K562 (cell line): Measurements from ENCODE around the gene PRKCB. TPM values are rescaled to one million over a fixed set of nuclear protein-coding genes. Genes with fewer than 3 reads are reported as not detected.

Source experiments
- ATAC-seq: fragments of 200-7000 bp; cut with Tn5 transposase; 3 replicates; pipeline ENCODE4 v1.9.1; 2020; ENCODE audit warnings: moderate library complexity
- BruUV-seq: library from RNA; stranded (reverse); fragments of 400-500 nt; replicated peaks from 2 replicates; lab custom pipeline; 2021; lab: Mats Ljungman, UMichigan
- CTCF ChIA-PET: fragments of 300-600 bp; formaldehyde crosslinking; extraction: SDS; loops from one replicate; lab custom pipeline; 2021; ENCODE audit warnings: low intra/inter-chr PET ratio; lab: Yijun Ruan, JAX
- POLR2A ChIA-PET: fragments of 300-600, 350-650 bp; sonication (Branson Sonifier 250); formaldehyde crosslinking; extraction: SDS; loops from one replicate; lab custom pipeline; 2021; ENCODE audit warnings: antibody characterized with exemption, inconsistent platforms; lab: Yijun Ruan, JAX
- DNase-seq, 4 experiments: peaks; one replicate each; pipeline versions ENCODE4 v3.0.0 to v3.0.0-alpha.2; 2011 to 2018; ENCODE audit warnings: low spot score in 3 of 4, mixed read lengths in 3 of 4; ENCODE audit errors: extremely low read depth in 1 of 4
- FAIRE-seq: peaks from 2 replicates; lab custom pipeline; 2011; peaks lifted over from hg19 to GRCh38; lab: Jason Lieb, UNC
- H2AFZ ChIP-seq: 2 replicates; pipeline ENCODE4 v1.6.0; 2011; ENCODE audit warnings: low read depth, low read length, control low read depth, inconsistent platforms
- H3K27ac ChIP-seq: fragments of 200-600 bp; 3 replicates; pipeline ENCODE4 v1.8.0; 2011; ENCODE audit warnings: low read depth, mild to moderate bottlenecking, control low read depth, inconsistent platforms, low read length, moderate library complexity, mixed read lengths; ENCODE audit errors: extremely low read depth
- H3K27me3 ChIP-seq, 2 experiments: fragments of 300-600 bp in 1 of 2; 2 replicates in 1 of 2; 3 replicates in 1 of 2; pipeline versions ENCODE4 v1.6.0 to v1.8.0; 2011; ENCODE audit warnings: inconsistent platforms in 2 of 2, low read length in 2 of 2, mild to moderate bottlenecking in 1 of 2, mixed read lengths in 1 of 2, moderate library complexity in 1 of 2; ENCODE audit not compliant: control insufficient read depth in 2 of 2, insufficient read depth in 2 of 2
- H3K36me3 ChIP-seq: fragments of 300-600 bp; 3 replicates; pipeline ENCODE4 v1.8.0; 2011; ENCODE audit warnings: mild to moderate bottlenecking, low read length, inconsistent platforms; ENCODE audit not compliant: control insufficient read depth, insufficient read depth
- H3K4me1 ChIP-seq, 2 experiments: fragments of 200-600 bp in 1 of 2; replicated peaks in 1 of 2; 2 replicates in 1 of 2; 3 replicates in 1 of 2; pipeline versions ENCODE4 v1.5.1 to v1.8.0; 2011; ENCODE audit warnings: inconsistent platforms in 2 of 2, low read length in 2 of 2, mild to moderate bottlenecking in 1 of 2, mixed read lengths in 1 of 2, moderate library complexity in 1 of 2; ENCODE audit not compliant: control insufficient read depth in 2 of 2, insufficient read depth in 2 of 2
- H3K4me2 ChIP-seq: 2 replicates; pipeline ENCODE4 v1.6.1; 2011; ENCODE audit warnings: low read length, control low read depth, inconsistent platforms, mixed read lengths; ENCODE audit not compliant: insufficient read depth
- H3K4me3 ChIP-seq: fragments of 200-600 bp; sonication (generic), shearing (Covaris generic); 2 replicates; pipeline ENCODE4 v1.5.1; 2016; ENCODE audit warnings: control low read depth, inconsistent platforms
- H3K79me2 ChIP-seq: fragments of 200-600 bp; 3 replicates; pipeline ENCODE4 v1.8.0; 2011; ENCODE audit warnings: low read length, inconsistent platforms; ENCODE audit not compliant: control insufficient read depth, insufficient read depth
- H3K9ac ChIP-seq, 2 experiments: 2 replicates each; pipeline versions ENCODE4 v1.6.0 to v1.6.1; 2011; ENCODE audit warnings: low read depth in 2 of 2, low read length in 2 of 2, control low read depth in 1 of 2, inconsistent platforms in 1 of 2, mild to moderate bottlenecking in 1 of 2, mixed read lengths in 1 of 2; ENCODE audit not compliant: insufficient read depth in 1 of 2
- H3K9me1 ChIP-seq: one replicate; pipeline ENCODE4 v1.6.0; 2011; ENCODE audit warnings: inconsistent platforms, mild to moderate bottlenecking, low read length, moderate library complexity; ENCODE audit not compliant: control insufficient read depth, insufficient read depth
- H3K9me3 ChIP-seq: replicated peaks from 2 replicates; pipeline ENCODE4 v1.5.1; 2011; ENCODE audit warnings: low read depth, low read length, inconsistent platforms; ENCODE audit not compliant: control insufficient read depth, insufficient read depth
- H4K20me1 ChIP-seq: replicated peaks from 2 replicates; pipeline ENCODE4 v1.6.1; 2011; ENCODE audit warnings: low read length, inconsistent platforms, mixed read lengths; ENCODE audit not compliant: control insufficient read depth, insufficient read depth
- BRF2 ChIP-seq: IDR thresholded peaks from 3 replicates; pipeline ENCODE4 v1.6.1; 2011; ENCODE audit warnings: borderline replicate concordance, mild to moderate bottlenecking; ENCODE audit not compliant: insufficient read length, insufficient read depth
- CHD4 ChIP-seq: fragments of 200-600 bp; sonication (generic); IDR thresholded peaks from 3 replicates; pipeline ENCODE4 v1.6.1; 2012; ENCODE audit warnings: low read depth, mild to moderate bottlenecking, mixed read lengths, low read length, inconsistent platforms; ENCODE audit not compliant: insufficient read depth, insufficient replicate concordance, poor library complexity, severe bottlenecking
- ESRRB ChIP-seq: fragments of 250-450 bp; sonication (Bioruptor Pico); IDR thresholded peaks from 2 replicates; pipeline ENCODE4 v1.5.0; 2020; ENCODE audit warnings: mild to moderate bottlenecking, moderate library complexity, borderline replicate concordance
- EWSR1 ChIP-seq: fragments of 450-650 bp; IDR thresholded peaks from 2 replicates; pipeline ENCODE4 v1.6.1; 2018; ENCODE audit warnings: borderline replicate concordance, mild to moderate bottlenecking, low read depth, moderate library complexity; ENCODE audit not compliant: partially characterized antibody
- FOXP4 ChIP-seq: sonication (generic); formaldehyde crosslinking; IDR thresholded peaks from 2 replicates; pipeline ENCODE4 v1.8.0; 2022; ENCODE audit warnings: mild to moderate bottlenecking, missing genetic modification reagents, borderline replicate concordance
- HDAC1 ChIP-seq, 2 experiments: fragments of 450-650 bp; IDR thresholded peaks; 2 replicates each; pipeline ENCODE4 v1.6.1; 2016 to 2017; ENCODE audit warnings: inconsistent platforms in 1 of 2, mild to moderate bottlenecking in 1 of 2, moderate library complexity in 1 of 2
- HNRNPK ChIP-seq: fragments of 200-400 bp; formaldehyde crosslinking; IDR thresholded peaks from one replicate; pipeline ENCODE4 v1.6.1; 2018; ENCODE audit warnings: mild to moderate bottlenecking, low read depth, low read length; ENCODE audit not compliant: poor library complexity, severe bottlenecking
- KAT7 ChIP-seq: sonication (generic); formaldehyde crosslinking; IDR thresholded peaks from 2 replicates; pipeline ENCODE4 v1.8.0; 2022; ENCODE audit warnings: missing genetic modification reagents, mild to moderate bottlenecking, borderline replicate concordance
- MEIS2 ChIP-seq: fragments of 450-650 bp; IDR thresholded peaks from 2 replicates; pipeline ENCODE4 v1.6.1; 2014; ENCODE audit warnings: mild to moderate bottlenecking; ENCODE audit not compliant: partially characterized antibody
- PHF8 ChIP-seq: fragments of 200-600 bp; sonication (generic); IDR thresholded peaks from 2 replicates; pipeline ENCODE4 v1.6.1; 2012; ENCODE audit warnings: mixed run types, mild to moderate bottlenecking, inconsistent platforms, low read length, moderate library complexity, borderline replicate concordance
- RBM25 ChIP-seq: fragments of 200-400 bp; formaldehyde crosslinking; IDR thresholded peaks from 2 replicates; pipeline ENCODE4 v1.6.1; 2018; ENCODE audit warnings: low read length, low read depth, moderate library complexity; ENCODE audit not compliant: severe bottlenecking
- TAF7 ChIP-seq: fragments of 450-650 bp; IDR thresholded peaks from 2 replicates; pipeline ENCODE4 v1.6.1; 2016; ENCODE audit warnings: missing genetic modification characterization, missing compliant biosample characterization
- ZEB2 ChIP-seq: fragments of 450-650 bp; IDR thresholded peaks from 2 replicates; pipeline ENCODE4 v1.6.1; 2016
- ZFP36 ChIP-seq: fragments of 150-350 bp; IDR thresholded peaks from 2 replicates; pipeline ENCODE4 v1.6.1; 2018; ENCODE audit warnings: low read length, low read depth; ENCODE audit not compliant: partially characterized antibody
- ZNF282 ChIP-seq: sonication (generic); formaldehyde crosslinking; IDR thresholded peaks from 2 replicates; pipeline ENCODE4 v1.8.1; 2023; ENCODE audit warnings: missing genetic modification reagents
- ZNF696 ChIP-seq: fragments of 250-450 bp; sonication (Bioruptor Pico); conservative IDR thresholded peaks from 2 replicates; pipeline ENCODE4 v1.4.0; 2020; ENCODE audit warnings: mild to moderate bottlenecking, moderate library complexity
- WGBS: fragments of 100-300 bp; shearing (Covaris generic); methylation state at CpG from one replicate; pipeline ENCODE4 v1.1.6; 2016; ENCODE audit warnings: low coverage, mixed read lengths; ENCODE audit not compliant: insufficient coverage; ENCODE audit errors: missing lambda C conversion rate; 5-methylcytosine and 5-hydroxymethylcytosine counted together
- in situ Hi-C: fragments of 300-500 bp; cut with MboI; formaldehyde crosslinking; loops from 4 replicates; pipeline ENCODE4 v1.15.0; 2018; ENCODE audit warnings: inconsistent platforms, mixed read lengths
- intact Hi-C: fragments of 100-400 bp; cut with micrococcal nuclease; formaldehyde crosslinking; loops from 2 replicates; pipeline ENCODE4 v1.14.2; 2022
- polyA plus RNA-seq, 8 experiments: library from polyadenylated mRNA; depleted of rRNA in 4 of 8; stranded (reverse) in 5 of 8; unstranded in 3 of 8; fragments of >200 nt; fragmentation: Nextera tagmentation in 2 of 8; fragmentation: Illumina TruSeq in 1 of 8; extraction: Ambion mirVana in 2 of 8; extraction: Trizol in 1 of 8; gene quantifications; 2 replicates each; pipeline versions ENCODE4 v1.2.1 to v1.2.3, GENCODE V29; 2011 to 2014; ENCODE audit warnings: inconsistent platforms in 1 of 8, missing spikeins in 1 of 8
- total RNA-seq, 7 experiments: library from RNA; depleted of rRNA in 6 of 7; stranded (reverse); fragments of >200 nt in 6 of 7; fragmentation: Illumina TruSeq in 2 of 7; extraction: Trizol in 2 of 7; gene quantifications; 2 replicates each; pipeline versions ENCODE4 v1.2.1 to v1.2.3, GENCODE V29; 2011 to 2021; ENCODE audit warnings: low replicate concordance in 1 of 7

Gene PRKCB
- total and polyA plus RNA-seq, 9 of the 15 experiments (the other 6 are each of a cell fraction or from before 2014, with no cell fraction given) = 49.9 to 276 (median 148) TPM

- peak; percentile 66 for TF ChIP-seq ZFP36
- peak; percentile 90 for TF ChIP-seq RBM25
- no peak for TF ChIP-seq HDAC1 (IDR thresholded peaks at IDR 0.05)
Measured at GRCh38 chr16:24013054-24013636, 177.4 kb downstream of the PRKCB start (continued).

- H3K4me3 ChIP-seq = no peak overlapping the region
- H2AFZ ChIP-seq = no peak overlapping the region
- TF ChIP-seq FOXP4 (CRISPR knock-in tag) (no peak), TAF7 (tag) (no peak), MEIS2 (no peak), ZEB2 (no peak), KAT7 (CRISPR knock-in tag) (no peak), EWSR1 (no peak), PHF8 (no peak), ESRRB (CRISPR knock-in tag) (no peak), CHD4 (no peak), ZNF282 (CRISPR knock-in tag) (no peak), BRF2 (no peak), HNRNPK (no peak), ZNF696 (CRISPR knock-in tag) (no peak)
- TF ChIP-seq, all 486 proteins: peak for 0
- WGBS = 65% methylated on average over 9 of the region's 9 CpGs
- DNase-seq (no peak), FAIRE-seq (no peak), ATAC-seq (no peak)
- Histone ChIP-seq H3K9me1 (no peaks in the 10 kb centered on the region), H4K20me1 (no peaks in the 10 kb centered on the region), H3K9me3 (no peaks in the 10 kb centered on the region), H3K4me2 (no peak overlapping the region), H3K36me3 (peaks cover 69% of the 10 kb centered on the region; the same call in 2 of the 3 replicates), H3K4me1 (peaks cover 4% of the 10 kb centered on the region in 2 experiments; a peak in 3 of 5 replicates), H3K79me2 (peaks cover 39% of the 10 kb centered on the region), H3K27ac (no peak overlapping the region), H3K9ac (no peak overlapping the region), H3K27me3 (no peaks in the 10 kb centered on the region)
- BruUV-seq = no TSS peak
- in situ Hi-C loops (loop anchor here (5.0 kb wide), 1 partner anchor 212 kb away; no protein-coding TSS in a partner anchor), intact Hi-C loops (loop anchor here (5.0 to 10.0 kb wide), 3 partner anchors 112 to 279 kb away; no protein-coding TSS in a partner anchor)
- ChIA-PET CTCF (interaction anchor here (0.7 kb wide), 1 partner anchor 211 kb away, joined by 5 read pairs; no protein-coding TSS in a partner anchor), POLR2A (interaction anchor here (0.6 to 1.0 kb wide), 2 partner anchors 17 to 306 kb away, joined by 3 to 4 read pairs; no protein-coding TSS in a partner anchor)
Measured at GRCh38 chr16:24013864-24014645, 178.3 kb downstream of the PRKCB start.
